Esophagus squamous epithelium (tissue), 4 donors: ENCODE data around the gene HBA1.

Experiments used
- POLR2A ChIP-seq, 4 donors: fragments of 450-650 bp; IDR thresholded peaks; one replicate each; pipeline ENCODE4 v1.6.1; 2017; ENCODE audit warnings: antibody characterized with exemption in 4 of 4, mild to moderate bottlenecking in 4 of 4, moderate library complexity in 3 of 4
- TF ChIP-seq, protein P1 (sequence below), 6 experiments: fragments of 450-650 bp in 4 of 6; fragments of 200-600 bp in 2 of 6; sonication (generic) in 2 of 6; IDR thresholded peaks; one replicate each; pipeline ENCODE4 v1.5.1; 2016 to 2019; ENCODE audit warnings: antibody characterized with exemption in 6 of 6, mild to moderate bottlenecking in 4 of 6, moderate library complexity in 4 of 6

- TF ChIP-seq, protein P1, sequence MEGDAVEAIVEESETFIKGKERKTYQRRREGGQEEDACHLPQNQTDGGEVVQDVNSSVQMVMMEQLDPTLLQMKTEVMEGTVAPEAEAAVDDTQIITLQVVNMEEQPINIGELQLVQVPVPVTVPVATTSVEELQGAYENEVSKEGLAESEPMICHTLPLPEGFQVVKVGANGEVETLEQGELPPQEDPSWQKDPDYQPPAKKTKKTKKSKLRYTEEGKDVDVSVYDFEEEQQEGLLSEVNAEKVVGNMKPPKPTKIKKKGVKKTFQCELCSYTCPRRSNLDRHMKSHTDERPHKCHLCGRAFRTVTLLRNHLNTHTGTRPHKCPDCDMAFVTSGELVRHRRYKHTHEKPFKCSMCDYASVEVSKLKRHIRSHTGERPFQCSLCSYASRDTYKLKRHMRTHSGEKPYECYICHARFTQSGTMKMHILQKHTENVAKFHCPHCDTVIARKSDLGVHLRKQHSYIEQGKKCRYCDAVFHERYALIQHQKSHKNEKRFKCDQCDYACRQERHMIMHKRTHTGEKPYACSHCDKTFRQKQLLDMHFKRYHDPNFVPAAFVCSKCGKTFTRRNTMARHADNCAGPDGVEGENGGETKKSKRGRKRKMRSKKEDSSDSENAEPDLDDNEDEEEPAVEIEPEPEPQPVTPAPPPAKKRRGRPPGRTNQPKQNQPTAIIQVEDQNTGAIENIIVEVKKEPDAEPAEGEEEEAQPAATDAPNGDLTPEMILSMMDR (IDR thresholded peaks at IDR 0.05): no peak
- no peak for TF ChIP-seq POLR2A (IDR thresholded peaks at IDR 0.05)
Observed at GRCh38 chr16:191831-192230, 15.4 kb downstream of the HBA1 start.
